Stimulated activated CD4-positive, alpha-beta T cell treated with anti-CD3 and anti-CD28 coated beads, TNF-alpha, amount 100 ng/mL, for 24 hours (primary cell): ENCODE data around the gene MBP.

Experiments used
- DNase-seq, 3 experiments: peaks; one replicate each; pipeline ENCODE4 v3.0.0-alpha.2; 2020; ENCODE audit warnings: low read depth in 3 of 3

The MBP gene

GRCh38 chr18:77100751-77101355, 31.7 kb downstream of the MBP start:
- DNase-seq: peak in 1 of 3 experiments; percentile 32

- DNase-seq: no peak
Observed at GRCh38 chr18:77099485-77100370, 32.9 kb downstream of the MBP start.

GRCh38 chr18:77098538-77099174, 33.9 kb downstream of the MBP start:
- no peak for DNase-seq

- no peak for DNase-seq
Observed at GRCh38 chr18:77098029-77098428, 34.6 kb downstream of the MBP start.

- no peak for DNase-seq
Observed at GRCh38 chr18:77096936-77097886, 35.4 kb downstream of the MBP start.

- DNase-seq: no peak
Observed at GRCh38 chr18:77095391-77096371, 36.9 kb downstream of the MBP start.

GRCh38 chr18:77093586-77093985, 39.0 kb downstream of the MBP start:
- no peak for DNase-seq

- DNase-seq: no peak
Observed at GRCh38 chr18:77093067-77093430, 39.5 kb downstream of the MBP start.

- no peak for DNase-seq
Observed at GRCh38 chr18:77092104-77093066, 40.2 kb downstream of the MBP start.

- no peak for DNase-seq
Observed at GRCh38 chr18:77091366-77091765, 41.2 kb downstream of the MBP start.

- DNase-seq: no peak
Observed at GRCh38 chr18:77090546-77091174, 41.9 kb downstream of the MBP start.

- no peak for DNase-seq
Observed at GRCh38 chr18:77089723-77090285, 42.8 kb downstream of the MBP start.

- DNase-seq: no peak
Observed at GRCh38 chr18:77088963-77089722, 43.4 kb downstream of the MBP start.

- no peak for DNase-seq
Observed at GRCh38 chr18:77087393-77088141, 45.0 kb downstream of the MBP start.

- no peak for DNase-seq
Observed at GRCh38 chr18:77086656-77087392, 45.8 kb downstream of the MBP start.

GRCh38 chr18:77086034-77086433, 46.5 kb downstream of the MBP start:
- no peak for DNase-seq
